ENCODE measurements around the gene NXPH2. TPM values are rescaled to one million over a fixed set of nuclear protein-coding genes. Genes with fewer than 3 reads are reported as not detected.

NXPH2 gene
- total and polyA plus RNA-seq, 2 of the 13 experiments (the other 11 are each of a cell fraction or from before 2014, with no cell fraction given) = not detected

DNA sequence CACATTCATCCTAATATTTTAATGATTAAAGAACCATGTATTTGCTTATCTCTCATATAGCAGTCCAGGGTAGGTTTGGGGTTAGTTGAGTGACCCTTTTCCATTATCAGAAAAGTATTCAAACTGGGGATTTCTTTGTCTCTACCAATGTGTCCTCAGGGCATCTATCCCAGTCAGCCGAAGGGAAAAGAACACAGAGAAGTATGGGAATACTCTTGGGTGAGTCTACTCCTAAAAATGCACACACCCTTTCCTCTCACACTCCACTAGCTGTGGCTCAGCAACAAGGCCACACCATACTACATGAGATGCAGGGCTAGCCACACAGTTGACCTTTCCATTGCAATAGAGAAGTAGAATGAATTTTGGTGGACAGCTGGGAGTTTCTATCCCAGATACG lies 114.3 kb downstream of the NXPH2 start:
- Histone ChIP-seq H3K79me2 (ENCODE audit: insufficient read depth, low read length) (no peaks in the 10 kb centered on the region), H4K20me1 (ENCODE audit: insufficient read depth, low read length) (no peaks in the 10 kb centered on the region), H3K27ac (ENCODE audit: extremely low read length, insufficient read depth, low read length) (no peak overlapping the region), H3K27me3 (ENCODE audit: control insufficient read depth in 1 of 2, insufficient read depth in 2 of 2, low read length in 2 of 2) (no peaks in the 10 kb centered on the region; a peak in 2 of 5 replicates), H3K9ac (ENCODE audit: insufficient read depth, low read depth, low read length) (no peak overlapping the region), H3K36me3 (replicated peaks in 1 of 2; ENCODE audit: control insufficient read depth in 1 of 2, insufficient read depth in 2 of 2, low read length in 2 of 2) (no peaks in the 10 kb centered on the region), H3K4me1 (ENCODE audit: insufficient read depth, low read length) (no peaks in the 10 kb centered on the region), H3K4me3 (replicated peaks in 1 of 3; ENCODE audit: insufficient read depth in 1 of 3, low read depth in 2 of 3, low read length in 3 of 3) (no peak overlapping the region), H3K4me2 (ENCODE audit: low read depth, low read length) (no peak overlapping the region), H3K9me3 (ENCODE audit: low read length) (no peaks in the 10 kb centered on the region), H2AFZ (ENCODE audit: low read length) (no peak overlapping the region)
- intact Hi-C loops (cut with micrococcal nuclease; ENCODE audit: unreplicated experiment) = no loop called here
- TF ChIP-seq, protein P1, sequence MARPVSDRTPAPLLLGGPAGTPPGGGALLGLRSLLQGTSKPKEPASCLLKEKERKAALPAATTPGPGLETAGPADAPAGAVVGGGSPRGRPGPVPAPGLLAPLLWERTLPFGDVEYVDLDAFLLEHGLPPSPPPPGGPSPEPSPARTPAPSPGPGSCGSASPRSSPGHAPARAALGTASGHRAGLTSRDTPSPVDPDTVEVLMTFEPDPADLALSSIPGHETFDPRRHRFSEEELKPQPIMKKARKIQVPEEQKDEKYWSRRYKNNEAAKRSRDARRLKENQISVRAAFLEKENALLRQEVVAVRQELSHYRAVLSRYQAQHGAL (CRISPR knock-in tag; IDR thresholded peaks at IDR 0.05; ENCODE audit: not compliant biosample characterization) = no peak
- TF ChIP-seq, protein P2, sequence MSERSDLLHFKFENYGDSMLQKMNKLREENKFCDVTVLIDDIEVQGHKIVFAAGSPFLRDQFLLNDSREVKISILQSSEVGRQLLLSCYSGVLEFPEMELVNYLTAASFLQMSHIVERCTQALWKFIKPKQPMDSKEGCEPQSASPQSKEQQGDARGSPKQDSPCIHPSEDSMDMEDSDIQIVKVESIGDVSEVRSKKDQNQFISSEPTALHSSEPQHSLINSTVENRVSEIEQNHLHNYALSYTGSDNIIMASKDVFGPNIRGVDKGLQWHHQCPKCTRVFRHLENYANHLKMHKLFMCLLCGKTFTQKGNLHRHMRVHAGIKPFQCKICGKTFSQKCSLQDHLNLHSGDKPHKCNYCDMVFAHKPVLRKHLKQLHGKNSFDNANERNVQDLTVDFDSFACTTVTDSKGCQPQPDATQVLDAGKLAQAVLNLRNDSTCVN (CRISPR knock-in tag; IDR thresholded peaks at IDR 0.05; ENCODE audit: borderline replicate concordance) = no peak
- TF ChIP-seq HDAC6 (IDR thresholded peaks at IDR 0.05; ENCODE audit: low read depth, low read length) (no peak), ZNF383 (CRISPR knock-in tag; IDR thresholded peaks at IDR 0.05; ENCODE audit: borderline replicate concordance) (no peak), AGO2 (optimal IDR thresholded peaks at IDR 0.05; ENCODE audit: low read depth, low read length) (no peak), RFX3 (CRISPR knock-in tag; IDR thresholded peaks at IDR 0.05) (no peak), RORA (CRISPR knock-in tag; IDR thresholded peaks at IDR 0.05) (no peak)
- TF ChIP-seq, protein P3, sequence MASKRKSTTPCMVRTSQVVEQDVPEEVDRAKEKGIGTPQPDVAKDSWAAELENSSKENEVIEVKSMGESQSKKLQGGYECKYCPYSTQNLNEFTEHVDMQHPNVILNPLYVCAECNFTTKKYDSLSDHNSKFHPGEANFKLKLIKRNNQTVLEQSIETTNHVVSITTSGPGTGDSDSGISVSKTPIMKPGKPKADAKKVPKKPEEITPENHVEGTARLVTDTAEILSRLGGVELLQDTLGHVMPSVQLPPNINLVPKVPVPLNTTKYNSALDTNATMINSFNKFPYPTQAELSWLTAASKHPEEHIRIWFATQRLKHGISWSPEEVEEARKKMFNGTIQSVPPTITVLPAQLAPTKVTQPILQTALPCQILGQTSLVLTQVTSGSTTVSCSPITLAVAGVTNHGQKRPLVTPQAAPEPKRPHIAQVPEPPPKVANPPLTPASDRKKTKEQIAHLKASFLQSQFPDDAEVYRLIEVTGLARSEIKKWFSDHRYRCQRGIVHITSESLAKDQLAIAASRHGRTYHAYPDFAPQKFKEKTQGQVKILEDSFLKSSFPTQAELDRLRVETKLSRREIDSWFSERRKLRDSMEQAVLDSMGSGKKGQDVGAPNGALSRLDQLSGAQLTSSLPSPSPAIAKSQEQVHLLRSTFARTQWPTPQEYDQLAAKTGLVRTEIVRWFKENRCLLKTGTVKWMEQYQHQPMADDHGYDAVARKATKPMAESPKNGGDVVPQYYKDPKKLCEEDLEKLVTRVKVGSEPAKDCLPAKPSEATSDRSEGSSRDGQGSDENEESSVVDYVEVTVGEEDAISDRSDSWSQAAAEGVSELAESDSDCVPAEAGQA (IDR thresholded peaks at IDR 0.05; ENCODE audit: low read depth) = no peak
- TF ChIP-seq, protein P3 (CRISPR knock-in tag; IDR thresholded peaks at IDR 0.05; ENCODE audit: borderline replicate concordance) = no peak
- in situ Hi-C loops (cut with HindIII; ENCODE audit: extremely low pct_ligation_motif_present, low pct_unique_long_range_greater_than_20kb) = no loop called here
- ChIA-PET CTCF (ENCODE audit: low intra/inter-chr PET ratio, low total read pairs) (no interaction called here), POLR2A (no interaction called here)
- WGBS (ENCODE audit: low lambda C conversion rate) = 62% methylated on average over 2 of the region's 2 CpGs
- DNase-seq (ENCODE audit: low spot score) (no peak), FAIRE-seq (no peak), ATAC-seq (no peak)
- BruUV-seq (replicated peaks) = no TSS peak

All from HepG2 (cell line).